Measurements from ENCODE around the gene SH2D2A.

DNA sequence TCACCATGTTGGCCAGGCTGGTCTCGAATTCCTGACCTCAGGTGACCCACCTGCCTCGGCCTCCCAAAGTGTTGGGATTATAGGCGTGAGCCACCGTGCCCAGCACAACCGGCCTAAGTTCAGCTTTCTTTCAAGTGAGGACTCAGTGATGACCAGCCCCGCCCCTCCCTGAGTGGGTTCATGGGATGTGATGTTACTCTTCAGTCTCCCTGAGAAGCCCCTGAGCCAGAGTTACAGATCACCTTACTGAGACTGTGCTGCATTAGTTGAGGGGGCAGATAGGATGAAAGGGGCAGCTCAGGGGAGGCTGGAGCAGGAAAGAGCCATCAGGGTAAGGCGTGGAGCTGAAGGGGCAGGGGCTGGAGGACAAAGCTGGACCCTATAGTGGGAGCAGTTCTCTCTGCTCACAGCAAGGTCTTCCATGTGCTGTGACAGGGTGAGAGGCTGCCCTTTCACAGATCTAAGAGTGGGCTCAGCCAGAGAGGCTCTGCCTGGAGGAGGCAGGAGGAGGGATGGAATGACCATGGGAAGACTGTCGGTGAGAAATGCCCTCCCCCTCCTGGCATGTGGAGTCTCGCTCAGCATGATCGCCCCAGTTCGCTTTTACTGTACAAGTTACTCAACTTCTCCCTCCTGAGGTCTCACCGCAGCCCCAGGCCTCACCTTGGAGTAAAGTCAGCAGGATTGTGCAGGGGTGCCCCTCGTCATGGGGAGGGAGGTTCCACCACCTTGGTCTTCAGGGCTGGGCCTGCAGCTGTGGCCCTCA is 13.4 kb downstream of the SH2D2A start:
- TF ChIP-seq EZH2phosphoT487 (IDR thresholded peaks at IDR 0.05; ENCODE audit: insufficient read depth, low read depth) = no peak
- TF ChIP-seq EZH2 (IDR thresholded peaks at IDR 0.05; ENCODE audit: insufficient read depth, poor library complexity, severe bottlenecking) = no peak
